ENCODE measurements around the gene ZNF532.

The ZNF532 gene

DNA sequence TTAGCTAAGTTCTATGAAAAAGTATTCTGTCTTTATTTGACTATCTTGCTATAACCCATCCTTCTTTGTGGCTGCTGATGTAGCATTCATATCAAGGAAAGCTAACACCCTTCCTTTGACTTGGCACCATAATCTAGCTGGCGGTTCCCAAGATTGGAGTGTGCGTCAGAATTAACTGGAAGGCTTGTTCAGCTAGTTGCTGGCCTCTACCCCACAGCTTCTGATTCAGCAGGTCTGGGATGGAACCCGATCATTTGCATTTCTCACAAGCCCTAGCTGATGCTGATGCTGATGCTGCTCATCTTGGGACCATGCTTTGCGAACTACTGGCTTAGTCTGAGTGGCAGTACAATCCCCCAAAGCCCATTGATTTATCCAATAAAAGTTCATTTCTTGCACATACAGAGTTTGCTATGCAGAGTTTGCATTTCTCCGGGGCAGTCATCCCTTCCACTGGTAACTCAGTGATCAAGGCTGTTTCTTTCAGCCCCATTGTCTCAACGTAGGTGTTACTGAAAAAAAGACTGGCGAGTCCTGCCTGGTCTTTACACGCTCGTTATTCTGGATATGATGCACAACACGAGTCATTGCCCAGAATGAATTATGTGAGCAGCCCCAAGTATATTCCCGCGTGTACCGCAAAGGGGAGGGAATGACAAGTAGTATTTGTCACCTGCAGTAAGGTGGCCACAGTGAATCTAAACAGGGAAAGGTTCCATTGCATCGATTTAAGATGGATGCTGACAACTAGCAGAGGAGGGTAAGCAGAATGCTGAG, 96.5 kb downstream of the ZNF532 start:
- no peaks in the 10 kb centered on the region for H3K79me2 ChIP-seq (ENCODE audit: insufficient read depth, low read length)
- H3K27me3 ChIP-seq (ENCODE audit: insufficient read depth, low read length) = no peaks in the 10 kb centered on the region
- H3K9me3 ChIP-seq (ENCODE audit: low read length) = no peaks in the 10 kb centered on the region
- no peaks in the 10 kb centered on the region for H4K20me1 ChIP-seq (ENCODE audit: insufficient read depth, low read length)
- peaks cover 52% of the 10 kb centered on the region for H3K36me3 ChIP-seq (ENCODE audit: insufficient read depth, low read length)
- peaks cover 61% of the 10 kb centered on the region for H3K4me1 ChIP-seq (ENCODE audit: insufficient read depth, low read length, severe bottlenecking)
- H3K4me2 ChIP-seq (ENCODE audit: low read length) = no peak overlapping the region; the same call in 1 of the 2 replicates
- TF ChIP-seq, protein P1, sequence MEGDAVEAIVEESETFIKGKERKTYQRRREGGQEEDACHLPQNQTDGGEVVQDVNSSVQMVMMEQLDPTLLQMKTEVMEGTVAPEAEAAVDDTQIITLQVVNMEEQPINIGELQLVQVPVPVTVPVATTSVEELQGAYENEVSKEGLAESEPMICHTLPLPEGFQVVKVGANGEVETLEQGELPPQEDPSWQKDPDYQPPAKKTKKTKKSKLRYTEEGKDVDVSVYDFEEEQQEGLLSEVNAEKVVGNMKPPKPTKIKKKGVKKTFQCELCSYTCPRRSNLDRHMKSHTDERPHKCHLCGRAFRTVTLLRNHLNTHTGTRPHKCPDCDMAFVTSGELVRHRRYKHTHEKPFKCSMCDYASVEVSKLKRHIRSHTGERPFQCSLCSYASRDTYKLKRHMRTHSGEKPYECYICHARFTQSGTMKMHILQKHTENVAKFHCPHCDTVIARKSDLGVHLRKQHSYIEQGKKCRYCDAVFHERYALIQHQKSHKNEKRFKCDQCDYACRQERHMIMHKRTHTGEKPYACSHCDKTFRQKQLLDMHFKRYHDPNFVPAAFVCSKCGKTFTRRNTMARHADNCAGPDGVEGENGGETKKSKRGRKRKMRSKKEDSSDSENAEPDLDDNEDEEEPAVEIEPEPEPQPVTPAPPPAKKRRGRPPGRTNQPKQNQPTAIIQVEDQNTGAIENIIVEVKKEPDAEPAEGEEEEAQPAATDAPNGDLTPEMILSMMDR (IDR thresholded peaks at IDR 0.05; ENCODE audit: low read length) = no peak
- no peak for TF ChIP-seq EZH2 (IDR thresholded peaks at IDR 0.05; ENCODE audit: borderline replicate concordance, low read length)
- no peaks in the 10 kb centered on the region; the same call in 1 of the 2 replicates for H3F3A ChIP-seq (ENCODE audit: insufficient read depth, low read length)
- H3K9me2 ChIP-seq (ENCODE audit: low read depth, low read length) = no peaks in the 10 kb centered on the region
- H3K27ac ChIP-seq (ENCODE audit: low read depth, low read length, poor library complexity, severe bottlenecking) = peak overlapping the region; percentile 98
- no peak overlapping the region for H2AFZ ChIP-seq (ENCODE audit: low read length)
- peak overlapping the region; percentile 3; the same call in 1 of the 2 replicates for H3K9ac ChIP-seq (ENCODE audit: low read length)
- H3K4me3 ChIP-seq (ENCODE audit: low read depth, low read length, poor library complexity, severe bottlenecking) = no peak overlapping the region

DNA sequence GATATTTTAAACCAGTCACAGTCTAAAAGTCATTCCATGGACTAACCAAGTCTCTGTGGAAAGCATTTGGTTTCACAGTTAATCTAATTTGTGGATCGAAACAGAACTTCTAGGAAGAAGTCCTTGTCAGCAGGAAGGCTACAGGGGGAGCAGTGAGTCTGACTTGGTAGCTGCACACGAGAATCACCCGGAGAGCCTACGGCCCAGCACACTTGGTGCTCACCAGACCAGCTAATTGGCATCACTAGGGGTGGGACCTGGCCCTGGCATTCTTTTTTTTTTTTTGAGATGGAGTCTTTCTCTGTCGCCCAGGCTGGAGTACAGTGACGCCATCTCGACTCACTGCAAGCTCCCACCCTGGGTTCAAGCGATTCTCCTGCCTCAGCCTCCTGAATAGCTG, 97.7 kb downstream of the ZNF532 start:
- Histone ChIP-seq H3K4me3 (ENCODE audit: low read depth, low read length, poor library complexity, severe bottlenecking) (no peak overlapping the region), H3K9ac (ENCODE audit: low read length) (no peak overlapping the region; the same call in 1 of the 2 replicates), H3K4me1 (ENCODE audit: insufficient read depth, low read length, severe bottlenecking) (peaks cover 73% of the 10 kb centered on the region), H3K9me3 (ENCODE audit: low read length) (no peaks in the 10 kb centered on the region), H3F3A (ENCODE audit: insufficient read depth, low read length) (no peaks in the 10 kb centered on the region; the same call in 1 of the 2 replicates), H2AFZ (ENCODE audit: low read length) (no peak overlapping the region), H3K27me3 (ENCODE audit: insufficient read depth, low read length) (no peaks in the 10 kb centered on the region), H3K4me2 (ENCODE audit: low read length) (no peak overlapping the region; the same call in 1 of the 2 replicates), H3K36me3 (ENCODE audit: insufficient read depth, low read length) (peaks cover 51% of the 10 kb centered on the region), H4K20me1 (ENCODE audit: insufficient read depth, low read length) (no peaks in the 10 kb centered on the region), H3K9me2 (ENCODE audit: low read depth, low read length) (no peaks in the 10 kb centered on the region), H3K27ac (ENCODE audit: low read depth, low read length, poor library complexity, severe bottlenecking) (peak overlapping the region; percentile 98), H3K79me2 (ENCODE audit: insufficient read depth, low read length) (no peaks in the 10 kb centered on the region)
- TF ChIP-seq, protein P1 (IDR thresholded peaks at IDR 0.05; ENCODE audit: low read length) = peak; percentile 25; the same call in 1 of the 2 replicates
- TF ChIP-seq EZH2 (IDR thresholded peaks at IDR 0.05; ENCODE audit: borderline replicate concordance, low read length) = no peak

DNA sequence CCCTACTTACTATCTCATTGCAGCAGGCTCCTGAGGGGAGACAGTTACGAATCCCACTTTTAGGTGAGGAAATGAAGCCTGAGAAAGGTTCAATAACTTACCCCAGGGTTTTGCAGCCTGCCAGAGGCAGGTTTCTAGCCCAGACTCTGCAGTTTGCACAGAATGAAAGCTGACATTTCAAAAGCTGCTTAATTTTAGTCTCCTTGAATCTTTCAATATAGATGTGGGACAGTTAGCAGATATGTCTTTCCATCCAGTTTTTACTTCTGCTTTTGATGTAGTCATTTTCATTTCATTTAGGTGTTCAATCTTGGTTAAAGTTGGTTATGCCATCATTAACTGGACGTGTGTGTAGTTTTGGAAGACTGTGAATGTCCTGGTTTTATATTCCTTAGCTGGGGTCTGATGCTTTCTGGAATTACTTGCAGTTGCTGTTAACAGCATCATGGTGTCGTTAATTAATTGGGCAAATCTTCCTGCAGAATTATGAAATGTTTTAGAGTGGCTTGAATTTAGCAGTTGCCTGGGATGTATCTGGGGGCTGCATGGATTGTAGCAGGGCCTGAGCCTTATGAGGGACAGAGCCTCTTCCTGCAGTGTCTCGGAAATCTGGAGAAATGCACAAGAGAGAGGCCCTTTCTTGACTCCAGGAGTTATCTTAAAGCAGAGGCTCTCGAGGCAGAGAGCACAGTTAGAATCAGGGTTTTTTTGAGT, 100.8 kb downstream of the ZNF532 start:
- Histone ChIP-seq H3K4me1 (ENCODE audit: insufficient read depth, low read length, severe bottlenecking) (peaks cover 99% of the 10 kb centered on the region), H3K36me3 (ENCODE audit: insufficient read depth, low read length) (peaks cover 52% of the 10 kb centered on the region; the same call in 1 of the 2 replicates), H3K27ac (ENCODE audit: low read depth, low read length, poor library complexity, severe bottlenecking) (peak overlapping the region; percentile 98), H4K20me1 (ENCODE audit: insufficient read depth, low read length) (no peaks in the 10 kb centered on the region), H3K27me3 (ENCODE audit: insufficient read depth, low read length) (no peaks in the 10 kb centered on the region), H2AFZ (ENCODE audit: low read length) (no peak overlapping the region), H3F3A (ENCODE audit: insufficient read depth, low read length) (no peaks in the 10 kb centered on the region; the same call in 1 of the 2 replicates), H3K9ac (ENCODE audit: low read length) (peak overlapping the region; percentile 71), H3K9me3 (ENCODE audit: low read length) (no peaks in the 10 kb centered on the region), H3K4me2 (ENCODE audit: low read length) (peak overlapping the region; percentile 68), H3K9me2 (ENCODE audit: low read depth, low read length) (no peaks in the 10 kb centered on the region), H3K79me2 (ENCODE audit: insufficient read depth, low read length) (no peaks in the 10 kb centered on the region; the same call in 1 of the 2 replicates), H3K4me3 (ENCODE audit: low read depth, low read length, poor library complexity, severe bottlenecking) (peak overlapping the region; percentile 40)
- no peak for TF ChIP-seq EZH2 (IDR thresholded peaks at IDR 0.05; ENCODE audit: borderline replicate concordance, low read length)
- TF ChIP-seq, protein P1 (IDR thresholded peaks at IDR 0.05; ENCODE audit: low read length) = no peak

Measured in OCI-LY1 (cell line).